ENCODE results near the gene STARD5. TPM values are rescaled to one million over a fixed set of nuclear protein-coding genes. Genes with fewer than 3 reads are reported as not detected.

The STARD5 gene
- total RNA-seq, 1 experiment from 2014 or later: 2.3 TPM

- Histone ChIP-seq H2AK5ac (ENCODE audit: insufficient read length, low read length) (no peak overlapping the region), H4K91ac (ENCODE audit: insufficient read length, low read depth, low read length) (no peak overlapping the region), H2BK12ac (ENCODE audit: insufficient read length, low read depth, low read length) (no peak overlapping the region), H4K5ac (ENCODE audit: insufficient read length, low read depth, low read length) (no peak overlapping the region), H3T11ph (ENCODE audit: low read length) (no peak overlapping the region), H3K9ac (ENCODE audit: extremely low read depth, insufficient read length, low read length) (no peak overlapping the region), H3K14ac (ENCODE audit: insufficient read depth, low read length) (no peak overlapping the region), H3K4me2 (ENCODE audit: insufficient read depth, insufficient read length, low read length) (no peak overlapping the region), H4K8ac (replicated peaks; ENCODE audit: insufficient read length, low read depth, low read length) (no peak overlapping the region), H3K23ac (ENCODE audit: insufficient read length, low read depth, low read length) (no peak overlapping the region), H2BK120ac (ENCODE audit: low read depth, low read length, poor library complexity, severe bottlenecking) (no peak overlapping the region), H3K27me3 (ENCODE audit: insufficient read depth, low read length) (no peaks in the 10 kb centered on the region), H2BK20ac (ENCODE audit: low read depth, low read length, poor library complexity, severe bottlenecking) (no peak overlapping the region), H4K20me1 (ENCODE audit: control insufficient read depth, insufficient read depth, insufficient read length) (no peaks in the 10 kb centered on the region), H3K23me2 (ENCODE audit: insufficient read length, low read depth, low read length, poor library complexity, severe bottlenecking) (no peaks in the 10 kb centered on the region), H3K56ac (ENCODE audit: insufficient read length, low read depth, low read length) (no peak overlapping the region), H3K4me1 (ENCODE audit: insufficient read depth, low read length) (no peaks in the 10 kb centered on the region), H3K27ac (ENCODE audit: insufficient read length, low read depth, low read length) (no peak overlapping the region), H3K18ac (ENCODE audit: insufficient read length, low read depth, low read length) (no peak overlapping the region), H2AFZ (ENCODE audit: low read length) (no peak overlapping the region), H3K79me2 (ENCODE audit: insufficient read depth, low read length) (no peaks in the 10 kb centered on the region), H3K79me1 (ENCODE audit: insufficient read depth, low read depth, low read length, poor library complexity, severe bottlenecking) (no peaks in the 10 kb centered on the region), H2BK15ac (ENCODE audit: low read depth, low read length) (no peak overlapping the region), H3K9me3 (ENCODE audit: control insufficient read depth, low read depth, low read length) (no peaks in the 10 kb centered on the region), H2BK5ac (ENCODE audit: insufficient read length, low read length) (no peak overlapping the region), H3K4ac (ENCODE audit: low read depth, low read length) (no peak overlapping the region)
- H3K4me1 Mint-ChIP-seq: peaks cover 8 to 14% of the 10 kb centered on the region in 2 experiments
- H3K27me3 Mint-ChIP-seq (ENCODE audit: low read depth): no peaks in the 10 kb centered on the region; the same call in 1 of the 2 replicates
- H3K9me3 Mint-ChIP-seq: peaks cover 0 to 4% of the 10 kb centered on the region in 2 experiments; a peak in 1 of 5 replicates
- no peaks in the 10 kb centered on the region for H3K36me3 Mint-ChIP-seq (ENCODE audit: insufficient read depth in 1 of 3, low read depth in 3 of 3)
- DNase-seq: no peak
- TF ChIP-seq CTCF (conservative IDR thresholded peaks at IDR 0.05): no peak
- H3K4me3 Mint-ChIP-seq: no peak overlapping the region
- no CpG with 5 or more reads among the region's 5 CpGs for WGBS (ENCODE audit: extremely low coverage, insufficient read length, low lambda C conversion rate)
- H3K27ac Mint-ChIP-seq: no peak overlapping the region
Measured at GRCh38 chr15:81351651-81352050, 27.7 kb upstream of the STARD5 start.
